GM12878 (cell line): Measurements from ENCODE around the gene ZFPM1. TPM values are rescaled to one million over a fixed set of nuclear protein-coding genes. Genes with fewer than 3 reads are reported as not detected.

Experiments
- ATAC-seq: fragments of 200-7000 bp; cut with Tn5 transposase; 3 replicates; pipeline ENCODE4 v1.9.1; 2020; ENCODE audit warnings: mild to moderate bottlenecking, moderate library complexity
- BruUV-seq: library from RNA; stranded (reverse); fragments of 400-500 nt; replicated peaks from 2 replicates; lab custom pipeline; 2021; lab: Mats Ljungman, UMichigan
- CTCF ChIA-PET: fragments of 300-600 bp; sonication (Branson Sonifier 250); formaldehyde crosslinking; extraction: SDS; loops from one replicate; lab custom pipeline; 2021; ENCODE audit warnings: inconsistent platforms; lab: Yijun Ruan, JAX
- POLR2A ChIA-PET: fragments of 350-600 bp; formaldehyde crosslinking; extraction: SDS; loops from one replicate; lab custom pipeline; 2021; ENCODE audit warnings: inconsistent platforms; lab: Charles Lee
- RAD21 ChIA-PET: fragments of 300-600 bp; sonication (Branson Sonifier 250); formaldehyde crosslinking; loops from one replicate; lab custom pipeline; 2023; ENCODE audit warnings: antibody characterized with exemption; ENCODE audit not compliant: unreplicated experiment; lab: Charles Lee
- SMC1A ChIA-PET: fragments of 300-600 bp; sonication (Branson Sonifier 250); formaldehyde crosslinking; loops from one replicate; lab custom pipeline; 2023; ENCODE audit not compliant: unreplicated experiment, uncharacterized antibody; lab: Charles Lee
- DNase-seq: peaks from one replicate; pipeline ENCODE4 v3.0.0-alpha.2; 2011; ENCODE audit warnings: low read depth, low spot score
- FAIRE-seq: peaks from 3 replicates; lab custom pipeline; 2011; peaks lifted over from hg19 to GRCh38; lab: Jason Lieb, UNC
- H2AFZ ChIP-seq: 2 replicates; pipeline ENCODE4 v1.6.0; 2011; ENCODE audit warnings: low read depth, low read length, control low read depth; ENCODE audit not compliant: control insufficient read depth
- H3K27ac ChIP-seq: 2 replicates; pipeline ENCODE4 v1.5.1; 2011; ENCODE audit warnings: control low read depth; ENCODE audit not compliant: control insufficient read depth, insufficient read depth
- H3K27me3 ChIP-seq, 2 experiments: replicated peaks in 1 of 2; 2 replicates each; pipeline versions ENCODE4 v1.6.0 to v1.6.1; 2011; ENCODE audit warnings: low read length in 1 of 2; ENCODE audit not compliant: control insufficient read depth in 2 of 2, insufficient read depth in 2 of 2
- H3K36me3 ChIP-seq, 2 experiments: 2 replicates each; pipeline ENCODE4 v1.5.1; 2011; ENCODE audit warnings: low read length in 1 of 2; ENCODE audit not compliant: control insufficient read depth in 2 of 2, insufficient read depth in 2 of 2
- H3K4me1 ChIP-seq: 2 replicates; pipeline ENCODE4 v1.6.1; 2011; ENCODE audit warnings: mild to moderate bottlenecking, low read length, moderate library complexity, mixed read lengths; ENCODE audit not compliant: control insufficient read depth, insufficient read depth
- H3K4me2 ChIP-seq: 2 replicates; pipeline ENCODE4 v1.6.0; 2011; ENCODE audit warnings: control low read depth; ENCODE audit not compliant: control insufficient read depth, insufficient read depth
- H3K4me3 ChIP-seq: fragments of 200-600 bp; sonication (generic); 2 replicates; pipeline ENCODE4 v1.5.1; 2016
- H3K79me2 ChIP-seq: 2 replicates; pipeline ENCODE4 v1.6.0; 2011; ENCODE audit warnings: low read length; ENCODE audit not compliant: control insufficient read depth, insufficient read depth
- H3K9ac ChIP-seq: 2 replicates; pipeline ENCODE4 v1.8.0; 2011; ENCODE audit warnings: low read length, control low read depth, mixed read lengths; ENCODE audit not compliant: control insufficient read depth, insufficient read depth
- H3K9me3 ChIP-seq: replicated peaks from 3 replicates; pipeline ENCODE4 v1.5.1; 2011; ENCODE audit warnings: mild to moderate bottlenecking, low read length; ENCODE audit not compliant: control insufficient read depth, insufficient read depth
- H4K20me1 ChIP-seq: 2 replicates; pipeline ENCODE4 v1.6.0; 2011; ENCODE audit not compliant: control insufficient read depth, insufficient read depth
- ATF7 ChIP-seq: fragments of 450-650 bp; IDR thresholded peaks from 2 replicates; pipeline ENCODE4 v1.6.1; 2016; ENCODE audit warnings: low read depth, mild to moderate bottlenecking
- BMI1 ChIP-seq: fragments of 450-650 bp; IDR thresholded peaks from 2 replicates; pipeline ENCODE4 v1.6.1; 2016; ENCODE audit warnings: mild to moderate bottlenecking, moderate library complexity, borderline replicate concordance
- CBFB ChIP-seq: IDR thresholded peaks from 2 replicates; pipeline ENCODE4 v1.6.1; 2016; ENCODE audit warnings: antibody characterized with exemption, low read depth
- CEBPB ChIP-seq, 2 experiments: fragments of 150-350 bp in 1 of 2; IDR thresholded peaks; 2 replicates each; pipeline ENCODE4 v1.6.1; 2012 to 2014; ENCODE audit warnings: low read depth in 2 of 2, low read length in 2 of 2, borderline replicate concordance in 1 of 2, inconsistent platforms in 1 of 2
- DPF2 ChIP-seq: fragments of 450-650 bp; IDR thresholded peaks from 2 replicates; pipeline ENCODE4 v1.6.1; 2017; ENCODE audit warnings: mild to moderate bottlenecking
- PML ChIP-seq: IDR thresholded peaks from 2 replicates; pipeline ENCODE4 v1.6.1; 2012; ENCODE audit warnings: low read length, inconsistent platforms
- STAT3 ChIP-seq: IDR thresholded peaks from 2 replicates; pipeline ENCODE4 v1.6.1; 2011; ENCODE audit warnings: low read depth, low read length, improper control_type of control experiment
- WGBS: methylation state at CpG from one replicate; pipeline ENCODE4 v1.1.6; 2016; ENCODE audit warnings: low lambda C conversion rate; ENCODE audit not compliant: insufficient replicate concordance, insufficient coverage; ENCODE audit errors: missing lambda C conversion rate; 5-methylcytosine and 5-hydroxymethylcytosine counted together
- in situ Hi-C: fragments of 300-500 bp; cut with MboI; formaldehyde crosslinking; loops from 9 replicates; pipeline ENCODE4 v1.14.3; 2018; ENCODE audit warnings: mixed read lengths
- intact Hi-C: fragments of 100-400 bp; cut with micrococcal nuclease; formaldehyde crosslinking; loops from one replicate; pipeline ENCODE4 v1.14.2; 2022; ENCODE audit not compliant: unreplicated experiment
- polyA plus RNA-seq, 11 experiments: library from polyadenylated mRNA; depleted of rRNA in 4 of 11; unstranded in 6 of 11; stranded (reverse) in 5 of 11; fragments of >200 nt; fragmentation: Nextera tagmentation in 4 of 11; fragmentation: Illumina TruSeq in 1 of 11; extraction: Ambion mirVana in 4 of 11; extraction: Trizol in 1 of 11; gene quantifications; 1 replicate in 1 of 11; 2 replicates in 10 of 11; pipeline versions ENCODE4 v1.2.1 to v1.2.3, GENCODE V29; 2011 to 2016; ENCODE audit warnings: inconsistent platforms in 2 of 11, missing spikeins in 2 of 11, low read depth in 1 of 11
- total RNA-seq, 4 experiments: library from RNA; depleted of rRNA in 3 of 4; stranded (reverse); fragments of >200 nt in 3 of 4; fragmentation: Illumina TruSeq in 1 of 4; extraction: Trizol in 1 of 4; gene quantifications; 2 replicates each; pipeline versions ENCODE4 v1.2.1 to v1.2.3, GENCODE V29; 2013 to 2021
- TF ChIP-seq, protein P1 (sequence below): fragments of 450-650 bp; IDR thresholded peaks from 2 replicates; pipeline ENCODE4 v1.6.1; 2016; ENCODE audit warnings: mild to moderate bottlenecking, moderate library complexity, borderline replicate concordance
- TF ChIP-seq, protein P2 (sequence below): fragments of 150-350 bp; IDR thresholded peaks from 2 replicates; pipeline ENCODE4 v1.6.1; 2016; ENCODE audit warnings: low read depth, low read length
- TF ChIP-seq, protein P3 (sequence below): IDR thresholded peaks from 2 replicates; pipeline ENCODE4 v1.6.1; 2012; ENCODE audit warnings: low read depth, low read length, improper control_type of control experiment

ZFPM1 gene
- total and polyA plus RNA-seq, 10 of the 15 experiments (the other 5 are each of a cell fraction or from before 2014, with no cell fraction given): 0.02 to 5.1 (median 0.30) TPM

DNA sequence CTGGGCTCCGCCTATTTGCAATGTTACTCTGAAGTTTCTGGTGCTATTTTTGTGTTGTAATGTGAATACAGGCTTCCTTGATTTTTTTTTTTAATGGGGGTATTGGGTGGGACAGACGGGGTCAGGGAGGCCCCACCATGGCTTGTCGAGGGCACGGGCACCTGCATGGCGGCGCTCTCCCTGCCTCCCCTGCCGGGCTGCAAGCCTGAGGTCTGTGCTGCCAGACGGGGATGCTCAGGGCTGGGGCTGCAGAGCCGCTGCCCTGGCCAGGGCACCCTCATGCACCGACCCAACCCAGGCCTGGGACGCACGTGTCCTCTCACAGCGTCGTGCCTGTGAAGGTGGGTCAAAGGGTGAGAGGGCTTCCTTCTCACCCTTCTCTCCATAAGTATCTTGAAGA is 13.0 kb upstream of the ZFPM1 start:
- RAD21 ChIA-PET: no interaction called here
- no TSS peak for BruUV-seq
- SMC1A ChIA-PET: no interaction called here
- Histone ChIP-seq H3K4me3 (no peak overlapping the region), H3K36me3 (no peaks in the 10 kb centered on the region), H3K4me2 (no peak overlapping the region), H3K4me1 (peaks cover 4% of the 10 kb centered on the region), H3K9me3 (no peaks in the 10 kb centered on the region), H3K27ac (no peak overlapping the region), H3K27me3 (no peaks in the 10 kb centered on the region), H2AFZ (no peak overlapping the region), H3K9ac (no peak overlapping the region), H4K20me1 (no peaks in the 10 kb centered on the region), H3K79me2 (no peaks in the 10 kb centered on the region)
- TF ChIP-seq DPF2 (no peak), STAT3 (no peak), PML (no peak), ATF7 (no peak), CEBPB (IDR thresholded peaks at IDR 0.05; ENCODE audit: borderline replicate concordance in 1 of 2, low read depth in 2 of 2, low read length in 2 of 2) (no peak), BMI1 (no peak), CBFB (no peak)
- TF ChIP-seq, protein P1, sequence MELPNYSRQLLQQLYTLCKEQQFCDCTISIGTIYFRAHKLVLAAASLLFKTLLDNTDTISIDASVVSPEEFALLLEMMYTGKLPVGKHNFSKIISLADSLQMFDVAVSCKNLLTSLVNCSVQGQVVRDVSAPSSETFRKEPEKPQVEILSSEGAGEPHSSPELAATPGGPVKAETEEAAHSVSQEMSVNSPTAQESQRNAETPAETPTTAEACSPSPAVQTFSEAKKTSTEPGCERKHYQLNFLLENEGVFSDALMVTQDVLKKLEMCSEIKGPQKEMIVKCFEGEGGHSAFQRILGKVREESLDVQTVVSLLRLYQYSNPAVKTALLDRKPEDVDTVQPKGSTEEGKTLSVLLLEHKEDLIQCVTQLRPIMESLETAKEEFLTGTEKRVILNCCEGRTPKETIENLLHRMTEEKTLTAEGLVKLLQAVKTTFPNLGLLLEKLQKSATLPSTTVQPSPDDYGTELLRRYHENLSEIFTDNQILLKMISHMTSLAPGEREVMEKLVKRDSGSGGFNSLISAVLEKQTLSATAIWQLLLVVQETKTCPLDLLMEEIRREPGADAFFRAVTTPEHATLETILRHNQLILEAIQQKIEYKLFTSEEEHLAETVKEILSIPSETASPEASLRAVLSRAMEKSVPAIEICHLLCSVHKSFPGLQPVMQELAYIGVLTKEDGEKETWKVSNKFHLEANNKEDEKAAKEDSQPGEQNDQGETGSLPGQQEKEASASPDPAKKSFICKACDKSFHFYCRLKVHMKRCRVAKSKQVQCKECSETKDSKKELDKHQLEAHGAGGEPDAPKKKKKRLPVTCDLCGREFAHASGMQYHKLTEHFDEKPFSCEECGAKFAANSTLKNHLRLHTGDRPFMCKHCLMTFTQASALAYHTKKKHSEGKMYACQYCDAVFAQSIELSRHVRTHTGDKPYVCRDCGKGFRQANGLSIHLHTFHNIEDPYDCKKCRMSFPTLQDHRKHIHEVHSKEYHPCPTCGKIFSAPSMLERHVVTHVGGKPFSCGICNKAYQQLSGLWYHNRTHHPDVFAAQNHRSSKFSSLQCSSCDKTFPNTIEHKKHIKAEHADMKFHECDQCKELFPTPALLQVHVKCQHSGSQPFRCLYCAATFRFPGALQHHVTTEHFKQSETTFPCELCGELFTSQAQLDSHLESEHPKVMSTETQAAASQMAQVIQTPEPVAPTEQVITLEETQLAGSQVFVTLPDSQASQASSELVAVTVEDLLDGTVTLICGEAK: no peak
- TF ChIP-seq, protein P2, sequence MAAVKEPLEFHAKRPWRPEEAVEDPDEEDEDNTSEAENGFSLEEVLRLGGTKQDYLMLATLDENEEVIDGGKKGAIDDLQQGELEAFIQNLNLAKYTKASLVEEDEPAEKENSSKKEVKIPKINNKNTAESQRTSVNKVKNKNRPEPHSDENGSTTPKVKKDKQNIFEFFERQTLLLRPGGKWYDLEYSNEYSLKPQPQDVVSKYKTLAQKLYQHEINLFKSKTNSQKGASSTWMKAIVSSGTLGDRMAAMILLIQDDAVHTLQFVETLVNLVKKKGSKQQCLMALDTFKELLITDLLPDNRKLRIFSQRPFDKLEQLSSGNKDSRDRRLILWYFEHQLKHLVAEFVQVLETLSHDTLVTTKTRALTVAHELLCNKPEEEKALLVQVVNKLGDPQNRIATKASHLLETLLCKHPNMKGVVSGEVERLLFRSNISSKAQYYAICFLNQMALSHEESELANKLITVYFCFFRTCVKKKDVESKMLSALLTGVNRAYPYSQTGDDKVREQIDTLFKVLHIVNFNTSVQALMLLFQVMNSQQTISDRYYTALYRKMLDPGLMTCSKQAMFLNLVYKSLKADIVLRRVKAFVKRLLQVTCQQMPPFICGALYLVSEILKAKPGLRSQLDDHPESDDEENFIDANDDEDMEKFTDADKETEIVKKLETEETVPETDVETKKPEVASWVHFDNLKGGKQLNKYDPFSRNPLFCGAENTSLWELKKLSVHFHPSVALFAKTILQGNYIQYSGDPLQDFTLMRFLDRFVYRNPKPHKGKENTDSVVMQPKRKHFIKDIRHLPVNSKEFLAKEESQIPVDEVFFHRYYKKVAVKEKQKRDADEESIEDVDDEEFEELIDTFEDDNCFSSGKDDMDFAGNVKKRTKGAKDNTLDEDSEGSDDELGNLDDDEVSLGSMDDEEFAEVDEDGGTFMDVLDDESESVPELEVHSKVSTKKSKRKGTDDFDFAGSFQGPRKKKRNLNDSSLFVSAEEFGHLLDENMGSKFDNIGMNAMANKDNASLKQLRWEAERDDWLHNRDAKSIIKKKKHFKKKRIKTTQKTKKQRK: no peak
- TF ChIP-seq, protein P3, sequence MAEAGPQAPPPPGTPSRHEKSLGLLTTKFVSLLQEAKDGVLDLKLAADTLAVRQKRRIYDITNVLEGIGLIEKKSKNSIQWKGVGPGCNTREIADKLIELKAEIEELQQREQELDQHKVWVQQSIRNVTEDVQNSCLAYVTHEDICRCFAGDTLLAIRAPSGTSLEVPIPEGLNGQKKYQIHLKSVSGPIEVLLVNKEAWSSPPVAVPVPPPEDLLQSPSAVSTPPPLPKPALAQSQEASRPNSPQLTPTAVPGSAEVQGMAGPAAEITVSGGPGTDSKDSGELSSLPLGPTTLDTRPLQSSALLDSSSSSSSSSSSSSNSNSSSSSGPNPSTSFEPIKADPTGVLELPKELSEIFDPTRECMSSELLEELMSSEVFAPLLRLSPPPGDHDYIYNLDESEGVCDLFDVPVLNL: no peak
- ATAC-seq (no peak), FAIRE-seq (no peak), DNase-seq (no peak)
- in situ Hi-C loops (loop anchor here (25.0 kb wide), 1 partner anchor 478 kb away; the partner anchor contains the start of gene BANP), intact Hi-C loops (no loop called here)
- POLR2A ChIA-PET: no interaction called here
- WGBS: 62% methylated on average over 14 of the region's 14 CpGs
- CTCF ChIA-PET: no interaction called here
